Mucosa of gallbladder (tissue), 1 donor: ENCODE data around the gene SPTSSB. TPM values are rescaled to one million over a fixed set of nuclear protein-coding genes. Genes with fewer than 3 reads are reported as not detected.

Experiments
- total RNA-seq: library from RNA; stranded (reverse); gene quantifications from one replicate; pipeline ENCODE4 v1.2.1, GENCODE V29; 2021
- donor health status: DM: no; HTN: no; CAD: no.

Gene SPTSSB
- total RNA-seq, 1 donor from 2014 or later: 9.2 TPM

Other genes starting within 250 kb of the SPTSSB start
- 41.9 TPM for gene NMD3, start 150.2 kb downstream of the SPTSSB start, total RNA-seq
- not detected for gene OTOL1, start 125.3 kb upstream of the SPTSSB start, total RNA-seq